Activated naive CD4-positive, alpha-beta T cell treated with anti-CD3 and anti-CD28 coated beads, Interleukin-2, amount 10 ng/mL, durations not matched to agents 7 days and 5 days (primary cell): Measurements from ENCODE around the gene GAB2.

ENCODE experiments used
- CTCF ChIA-PET: fragments of 350-600 bp; sonication (Branson Sonifier 250); formaldehyde crosslinking; loops from one replicate; lab custom pipeline; 2021; ENCODE audit warnings: antibody characterized with exemption; lab: Charles Lee
- DNase-seq: peaks from one replicate; pipeline ENCODE4 v3.0.0-alpha.2; 2020
- H3K27ac Mint-ChIP-seq: one replicate; pipeline ENCODE4 v1.8.0; 2021; ENCODE audit warnings: mild to moderate bottlenecking, moderate library complexity, mixed read lengths
- H3K27me3 Mint-ChIP-seq: one replicate; pipeline ENCODE4 v1.8.0; 2021; ENCODE audit warnings: mild to moderate bottlenecking, mixed read lengths
- H3K36me3 Mint-ChIP-seq: one replicate; pipeline ENCODE4 v1.8.0; 2021; ENCODE audit warnings: mixed read lengths
- H3K4me1 Mint-ChIP-seq: one replicate; pipeline ENCODE4 v1.8.0; 2021; ENCODE audit warnings: mixed read lengths
- H3K4me3 Mint-ChIP-seq: one replicate; pipeline ENCODE4 v1.8.0; 2021; ENCODE audit warnings: mild to moderate bottlenecking, moderate library complexity, mixed read lengths
- H3K9me3 Mint-ChIP-seq: one replicate; pipeline ENCODE4 v1.8.0; 2021; ENCODE audit warnings: mixed read lengths

The GAB2 gene

DNA sequence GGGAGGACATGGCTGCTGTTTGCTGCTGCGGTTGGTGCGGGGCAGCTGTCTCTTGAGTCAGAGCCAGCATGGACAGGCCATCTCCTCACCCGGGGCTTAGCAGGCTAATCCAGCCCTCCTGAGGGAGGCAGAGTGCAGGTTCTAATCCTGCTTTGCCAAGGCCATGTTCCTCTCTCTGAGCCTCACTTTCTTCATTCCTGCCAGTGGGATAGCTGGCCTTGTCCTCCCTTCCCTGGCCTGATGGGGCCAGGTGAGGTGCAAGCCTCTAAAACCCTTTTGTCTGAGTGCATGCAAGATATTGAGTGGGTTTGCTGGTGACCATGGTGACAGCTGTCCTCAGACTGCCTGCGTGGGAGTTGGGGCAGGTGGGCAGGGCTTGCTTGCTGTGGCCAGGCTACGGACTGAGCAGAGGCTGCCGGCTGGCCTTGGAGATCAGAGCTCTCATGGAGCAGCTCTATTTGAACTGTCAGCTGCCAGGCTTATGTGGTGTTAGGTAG lies 225.3 kb downstream of the GAB2 start:
- H3K27ac Mint-ChIP-seq = no peak overlapping the region
- no peak for DNase-seq
- H3K4me3 Mint-ChIP-seq = no peak overlapping the region
- peaks cover 52% of the 10 kb centered on the region for H3K4me1 Mint-ChIP-seq
- peaks cover 23% of the 10 kb centered on the region for H3K36me3 Mint-ChIP-seq
- H3K9me3 Mint-ChIP-seq = no peaks in the 10 kb centered on the region
- H3K27me3 Mint-ChIP-seq = no peaks in the 10 kb centered on the region
- CTCF ChIA-PET = interaction anchor here (0.7 kb wide), 1 partner anchor 35 kb away, joined by 3 read pairs; no protein-coding TSS in a partner anchor

DNA sequence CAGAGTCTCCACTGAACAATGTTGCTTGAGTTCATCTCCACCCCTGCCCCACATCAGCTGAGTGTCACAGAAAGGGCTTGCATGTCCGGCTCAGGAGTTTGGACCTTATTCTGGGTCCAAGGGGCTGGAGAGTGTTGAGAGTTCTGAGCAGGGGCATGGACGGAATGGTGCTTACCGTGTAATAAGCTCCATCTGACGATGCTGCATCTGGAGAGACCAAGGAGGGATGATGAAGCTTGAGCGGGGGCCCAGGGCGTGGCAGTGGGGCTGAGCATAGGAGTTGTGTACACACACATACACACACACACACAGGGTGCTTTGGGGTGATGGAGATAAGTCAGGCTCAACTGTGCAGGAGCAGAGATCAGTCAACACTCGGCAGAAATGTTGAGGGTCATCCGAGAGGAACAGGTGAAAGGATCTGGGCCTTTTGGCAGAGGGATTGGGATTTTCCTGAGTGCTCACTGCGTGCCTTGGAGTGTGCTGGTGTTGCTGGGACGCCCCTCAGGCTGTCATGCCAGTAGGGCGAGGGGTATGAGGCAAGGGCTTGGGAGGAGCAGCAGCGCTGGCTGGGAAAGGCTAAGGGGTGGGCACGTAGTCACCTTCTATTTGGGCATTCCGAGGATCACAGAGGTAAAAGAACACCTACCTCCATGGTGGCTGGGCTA lies 226.6 kb downstream of the GAB2 start:
- Mint-ChIP-seq H3K4me3 (peak overlapping the region; percentile 29), H3K27ac (no peak overlapping the region), H3K9me3 (no peaks in the 10 kb centered on the region), H3K36me3 (peaks cover 26% of the 10 kb centered on the region), H3K27me3 (no peaks in the 10 kb centered on the region), H3K4me1 (peaks cover 62% of the 10 kb centered on the region)
- DNase-seq = no peak
- CTCF ChIA-PET = no interaction called here

DNA sequence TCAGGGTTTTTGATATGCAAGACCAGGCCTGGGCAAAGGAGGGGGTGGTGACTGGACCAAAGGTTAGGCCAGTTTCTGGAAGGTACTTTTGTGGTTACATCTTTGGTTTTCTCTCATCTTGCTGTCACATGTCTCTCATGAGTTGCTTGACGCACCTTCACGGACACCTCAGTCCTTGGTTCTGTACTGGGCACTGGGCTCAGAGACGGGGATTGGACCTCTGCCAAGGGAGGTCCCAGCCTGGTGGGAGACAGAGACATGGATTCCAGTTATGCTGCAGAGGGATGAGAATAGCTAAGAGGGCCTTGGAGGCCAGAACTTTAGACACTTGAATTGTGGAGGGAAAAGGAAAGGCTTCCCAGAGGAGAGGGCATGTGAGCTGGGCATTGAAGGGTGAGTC lies 227.2 kb downstream of the GAB2 start:
- Mint-ChIP-seq H3K9me3 (no peaks in the 10 kb centered on the region), H3K4me3 (peak overlapping the region; percentile 91), H3K27me3 (no peaks in the 10 kb centered on the region), H3K36me3 (peaks cover 24% of the 10 kb centered on the region), H3K27ac (no peak overlapping the region), H3K4me1 (peaks cover 60% of the 10 kb centered on the region)
- no peak for DNase-seq
- CTCF ChIA-PET = no interaction called here

DNA sequence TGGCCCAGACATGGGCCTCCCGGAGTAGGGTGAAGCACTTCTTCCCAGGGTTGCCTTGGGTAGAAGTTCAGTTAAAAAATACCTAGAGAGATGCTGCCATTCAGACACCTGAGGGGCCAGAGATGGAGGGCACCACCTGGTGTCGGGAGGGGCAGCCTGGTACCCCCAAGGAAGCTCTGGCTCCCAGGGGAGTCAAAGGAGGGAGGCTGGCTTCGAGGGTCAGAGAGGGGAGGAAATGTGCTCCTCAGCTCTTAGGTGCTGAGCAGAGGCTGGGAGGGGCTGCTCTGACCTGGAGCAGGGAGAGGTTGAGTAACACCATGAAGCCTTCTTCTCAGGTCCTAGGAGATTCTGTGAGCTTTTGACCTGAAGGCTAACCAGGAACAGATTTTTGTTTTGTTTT lies 227.8 kb downstream of the GAB2 start:
- CTCF ChIA-PET = no interaction called here
- no peaks in the 10 kb centered on the region for H3K9me3 Mint-ChIP-seq
- peak overlapping the region; percentile 91 for H3K4me3 Mint-ChIP-seq
- DNase-seq = no peak
- peaks cover 24% of the 10 kb centered on the region for H3K36me3 Mint-ChIP-seq
- H3K27ac Mint-ChIP-seq = peak overlapping the region; percentile 77
- no peaks in the 10 kb centered on the region for H3K27me3 Mint-ChIP-seq
- peaks cover 60% of the 10 kb centered on the region for H3K4me1 Mint-ChIP-seq

DNA sequence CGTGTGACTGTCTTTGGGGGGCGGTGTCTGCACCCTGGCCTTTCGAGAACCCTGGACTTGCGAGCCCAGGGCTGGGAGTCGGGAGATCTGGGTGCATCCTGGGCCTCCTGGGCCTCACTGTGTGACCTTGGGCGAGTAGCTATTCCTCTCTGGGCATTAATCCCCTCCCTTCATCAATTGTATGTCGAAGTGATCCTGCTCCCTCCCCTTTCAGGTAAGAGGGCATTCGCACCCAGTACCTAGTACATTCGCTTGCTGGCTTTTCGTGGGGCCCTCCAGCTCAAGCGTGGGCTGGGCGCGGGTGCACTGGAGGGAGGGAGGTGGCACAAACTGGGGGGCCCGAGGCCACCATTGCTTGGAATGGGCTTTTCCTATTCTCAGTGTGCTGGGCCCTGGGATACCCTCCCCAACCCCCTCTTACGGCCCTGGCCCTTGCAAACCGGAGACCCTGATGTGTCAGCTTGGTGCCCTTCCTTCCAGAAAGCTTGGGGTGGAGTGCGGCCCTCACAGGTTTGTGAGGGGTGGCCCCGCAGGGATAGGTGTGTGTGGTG lies 228.4 kb downstream of the GAB2 start:
- H3K27me3 Mint-ChIP-seq = no peaks in the 10 kb centered on the region
- CTCF ChIA-PET = interaction anchor here (1.2 to 1.3 kb wide), 3 partner anchors 39 to 242 kb away, joined by 3 to 4 read pairs (median 4); no protein-coding TSS in a partner anchor
- DNase-seq = no peak
- H3K36me3 Mint-ChIP-seq = peaks cover 20% of the 10 kb centered on the region
- peak overlapping the region; percentile 79 for H3K27ac Mint-ChIP-seq
- no peaks in the 10 kb centered on the region for H3K9me3 Mint-ChIP-seq
- H3K4me3 Mint-ChIP-seq = peak overlapping the region; percentile 91
- H3K4me1 Mint-ChIP-seq = peaks cover 55% of the 10 kb centered on the region

DNA sequence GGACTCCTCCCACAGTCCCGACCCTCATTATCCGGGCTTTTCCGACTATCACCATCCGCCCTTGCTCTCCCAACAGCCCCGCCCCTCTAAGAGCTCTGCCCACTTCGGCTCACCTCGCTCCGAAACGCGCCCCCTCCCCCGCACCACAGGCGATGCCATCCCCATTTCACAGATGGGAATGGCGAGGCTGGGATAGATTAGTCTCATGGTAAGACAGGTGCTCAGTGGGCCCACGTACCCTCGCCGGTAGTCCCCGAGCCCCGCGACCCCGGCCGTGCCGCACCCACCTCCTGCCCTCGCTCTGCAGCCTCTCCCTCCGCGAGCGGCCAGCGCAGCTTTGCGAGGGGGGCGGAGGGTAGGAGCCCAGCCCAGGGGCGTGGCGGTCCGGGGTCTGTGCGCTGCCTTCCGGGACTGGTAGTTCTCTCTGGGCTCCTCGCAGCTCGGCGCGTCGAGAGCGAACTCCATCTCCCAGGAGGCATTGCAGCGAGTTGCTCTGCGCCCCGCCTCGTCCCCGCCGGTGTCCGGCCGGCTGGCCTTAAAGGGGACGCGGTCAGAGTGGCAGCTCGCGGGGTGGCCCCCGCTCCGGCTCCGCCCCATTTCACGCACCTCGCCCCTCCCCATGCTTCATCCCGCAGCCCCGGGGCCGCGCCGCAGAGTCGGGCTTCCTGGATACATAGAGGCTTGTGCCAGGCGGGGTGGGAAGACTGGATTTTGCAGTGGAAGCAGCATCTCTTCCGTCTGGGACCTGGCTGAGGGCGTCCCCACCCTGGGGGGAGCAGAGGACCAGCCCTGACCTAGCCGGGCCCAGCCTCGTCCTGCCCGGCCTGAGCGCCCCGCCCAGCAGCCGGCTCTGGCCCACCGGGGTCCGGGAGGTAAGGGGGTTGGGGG lies 229.1 kb downstream of the GAB2 start, which contains the start of the genes KCTD21 and USP35:
Gene KCTD21, minus strand, starts transcription at position 341 of the 888 bp plus-strand sequence. CDS start 14,072 bp downstream, outside the sequence.
Gene USP35, plus strand, starts transcription at position 634 of the 888 bp plus-strand sequence. CDS start 7,327 bp downstream, outside the sequence.
- Mint-ChIP-seq H3K4me3 (peak within 1 kb of the TSS; percentile 91), H3K9me3 (no peaks in the 10 kb centered on the region), H3K4me1 (peaks cover 51% of the 10 kb centered on the region), H3K36me3 (peaks cover 16% of the 10 kb centered on the region), H3K27ac (peak within 1 kb of the TSS; percentile 90), H3K27me3 (no peaks in the 10 kb centered on the region)
- CTCF ChIA-PET = interaction anchor here (0.6 to 1.3 kb wide), 4 partner anchors 23 to 243 kb away, joined by 3 to 4 read pairs (median 4); no protein-coding TSS in a partner anchor
- peak; percentile 96 for DNase-seq

DNA sequence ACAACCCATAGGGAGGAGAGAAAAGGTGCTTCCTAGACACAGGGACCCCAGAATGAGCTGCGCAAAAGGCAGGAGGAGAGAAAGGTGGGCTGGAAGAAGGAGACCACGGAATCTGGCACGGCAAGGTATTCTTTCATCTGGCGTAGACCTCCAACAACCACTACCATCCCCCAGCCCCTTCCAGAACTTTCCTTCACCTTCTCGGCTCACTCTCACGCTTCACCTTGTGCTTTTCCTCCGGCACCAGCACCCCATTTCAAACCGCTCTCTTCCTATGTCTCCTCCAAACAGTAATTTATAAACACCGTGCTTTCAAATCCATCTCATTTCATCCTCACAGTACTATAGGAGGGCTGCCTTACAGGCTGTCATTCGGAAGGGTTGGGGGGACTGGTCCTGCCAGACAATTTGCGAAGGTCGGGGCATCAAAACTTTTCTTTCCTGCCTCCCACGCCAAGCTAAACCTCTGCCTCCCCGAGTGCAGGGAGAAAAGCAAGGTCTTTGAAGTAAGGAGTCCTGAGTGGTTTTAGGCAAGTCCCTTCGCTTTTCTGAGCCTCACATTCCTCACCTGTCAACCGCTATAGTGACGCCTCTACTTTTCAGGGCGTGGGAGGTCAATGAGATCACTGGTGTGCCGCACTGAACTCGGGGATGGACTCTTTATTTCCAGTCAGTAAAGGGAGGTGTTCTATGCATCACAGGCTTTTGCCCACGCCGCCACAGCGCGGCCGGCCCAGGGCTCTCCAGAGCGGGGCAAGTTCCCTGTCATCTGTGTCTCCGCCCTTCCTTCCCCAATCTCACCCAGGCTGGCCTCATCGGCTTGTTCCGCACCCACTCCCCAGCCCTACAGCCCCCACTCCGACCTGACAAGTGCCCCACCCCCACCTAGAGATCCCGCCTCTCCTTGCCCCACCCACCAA lies 230.0 kb downstream of the GAB2 start:
- Mint-ChIP-seq H3K27me3 (no peaks in the 10 kb centered on the region), H3K9me3 (no peaks in the 10 kb centered on the region), H3K4me1 (peaks cover 48% of the 10 kb centered on the region), H3K27ac (peak overlapping the region; percentile 90), H3K36me3 (peaks cover 17% of the 10 kb centered on the region), H3K4me3 (peak overlapping the region; percentile 91)
- CTCF ChIA-PET = interaction anchor here (1.2 to 1.3 kb wide), 3 partner anchors 40 to 244 kb away, joined by 3 to 4 read pairs (median 4); no protein-coding TSS in a partner anchor
- DNase-seq = no peak

DNA sequence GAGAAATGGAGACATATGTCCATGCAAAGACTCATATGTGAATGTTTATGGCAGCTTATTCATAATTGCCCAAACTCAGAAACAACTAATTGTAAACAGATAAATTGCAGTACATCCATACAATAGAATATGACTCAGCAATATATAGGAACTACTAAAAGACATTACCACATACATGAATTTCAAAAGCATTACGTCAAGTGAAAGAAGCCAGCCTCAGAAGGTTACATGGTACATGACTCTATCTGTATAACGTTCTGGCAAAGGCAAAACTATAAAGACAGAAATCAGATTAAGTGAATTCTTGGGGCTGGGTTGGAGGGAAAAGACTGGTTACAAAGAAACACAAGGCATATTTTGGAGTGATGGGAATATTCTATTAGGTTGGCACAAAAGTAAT lies 236.4 kb downstream of the GAB2 start:
- CTCF ChIA-PET = no interaction called here
- no peak overlapping the region for H3K27ac Mint-ChIP-seq
- H3K4me1 Mint-ChIP-seq = peaks cover 4% of the 10 kb centered on the region
- H3K4me3 Mint-ChIP-seq = no peak overlapping the region
- H3K27me3 Mint-ChIP-seq = no peaks in the 10 kb centered on the region
- DNase-seq = no peak
- H3K9me3 Mint-ChIP-seq = peaks cover 16% of the 10 kb centered on the region
- peaks cover 23% of the 10 kb centered on the region for H3K36me3 Mint-ChIP-seq

DNA sequence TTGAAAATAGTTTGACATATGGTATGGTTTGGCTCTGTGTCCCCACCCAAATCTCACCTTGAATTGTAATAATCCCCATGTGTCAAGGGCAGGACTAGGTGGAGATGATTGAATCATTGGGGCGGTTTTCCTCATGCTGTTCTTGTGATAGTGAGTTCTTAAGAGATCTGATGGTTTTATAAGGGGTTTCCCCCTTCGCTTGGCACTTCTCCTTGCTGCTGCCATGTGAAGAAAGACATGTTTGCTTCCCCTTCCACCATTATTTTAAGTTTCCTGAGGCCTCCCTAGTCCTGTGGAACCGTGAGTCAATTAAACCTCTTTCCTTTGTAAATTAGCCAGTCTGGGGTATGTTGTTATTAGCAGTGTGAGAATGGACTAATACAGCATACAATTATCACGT lies 236.9 kb downstream of the GAB2 start:
- Mint-ChIP-seq H3K27me3 (no peaks in the 10 kb centered on the region), H3K27ac (no peak overlapping the region), H3K4me1 (peaks cover 4% of the 10 kb centered on the region), H3K4me3 (no peak overlapping the region), H3K36me3 (peaks cover 25% of the 10 kb centered on the region), H3K9me3 (peaks cover 18% of the 10 kb centered on the region)
- DNase-seq = no peak
- CTCF ChIA-PET = no interaction called here

DNA sequence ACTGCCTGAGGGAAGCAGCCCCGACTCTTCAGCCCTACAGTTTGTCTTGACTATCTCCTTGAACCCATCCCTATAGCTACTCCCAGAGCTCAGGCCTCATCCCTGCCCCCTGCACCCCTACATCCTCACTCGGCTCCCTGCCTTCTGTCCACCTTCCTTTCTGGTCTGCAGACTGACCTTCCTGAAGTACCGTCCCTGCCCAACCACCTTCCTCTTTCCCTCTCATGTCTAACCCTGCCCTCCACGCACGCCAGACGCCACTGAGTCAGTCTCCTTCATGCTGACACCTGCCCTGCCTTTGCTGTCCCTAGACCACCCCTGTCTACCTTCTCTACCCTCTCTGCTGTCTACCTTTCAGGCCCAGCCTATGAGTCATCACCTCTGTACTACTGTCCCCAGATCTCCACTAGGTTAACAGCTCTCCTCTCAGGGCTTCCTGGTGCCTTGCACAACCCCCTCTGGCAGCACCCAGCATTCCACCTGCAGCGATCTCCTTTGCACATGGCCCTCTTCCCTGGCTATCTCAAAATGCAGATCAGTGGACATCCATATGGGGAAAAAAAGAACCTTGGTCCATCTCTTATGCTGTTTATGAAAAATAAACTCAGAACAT lies 238.1 kb downstream of the GAB2 start:
- H3K9me3 Mint-ChIP-seq = peaks cover 18% of the 10 kb centered on the region
- peaks cover 28% of the 10 kb centered on the region for H3K36me3 Mint-ChIP-seq
- CTCF ChIA-PET = interaction anchor here (1.3 kb wide), 1 partner anchor 14 kb away, joined by 3 read pairs; no protein-coding TSS in a partner anchor
- DNase-seq = no peak
- H3K27ac Mint-ChIP-seq = no peak overlapping the region
- no peaks in the 10 kb centered on the region for H3K27me3 Mint-ChIP-seq
- peaks cover 4% of the 10 kb centered on the region for H3K4me1 Mint-ChIP-seq
- no peak overlapping the region for H3K4me3 Mint-ChIP-seq

DNA sequence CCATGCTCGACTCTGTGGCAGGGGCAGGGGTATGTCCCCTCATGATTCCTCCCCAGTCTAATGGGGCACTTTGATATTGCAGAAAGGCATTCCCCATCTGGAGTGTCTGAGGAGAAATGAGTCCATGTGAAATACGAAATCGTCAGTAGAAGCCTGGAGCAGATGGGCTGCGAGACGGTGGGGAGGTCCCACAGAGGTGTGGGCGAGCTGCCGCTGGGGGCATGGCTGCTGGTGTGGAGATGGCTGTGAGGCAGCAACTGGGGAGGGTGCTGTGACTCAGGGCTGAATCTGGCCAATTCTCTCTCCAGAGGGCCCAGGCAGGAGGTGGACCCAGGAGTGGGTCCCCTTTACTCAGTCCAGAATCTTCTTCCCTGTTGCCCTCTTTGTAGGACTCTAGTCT lies 240.4 kb downstream of the GAB2 start:
- DNase-seq = no peak
- no peak overlapping the region for H3K27ac Mint-ChIP-seq
- no peaks in the 10 kb centered on the region for H3K27me3 Mint-ChIP-seq
- peaks cover 18% of the 10 kb centered on the region for H3K9me3 Mint-ChIP-seq
- H3K36me3 Mint-ChIP-seq = peaks cover 34% of the 10 kb centered on the region
- H3K4me1 Mint-ChIP-seq = no peaks in the 10 kb centered on the region
- CTCF ChIA-PET = no interaction called here
- no peak overlapping the region for H3K4me3 Mint-ChIP-seq

DNA sequence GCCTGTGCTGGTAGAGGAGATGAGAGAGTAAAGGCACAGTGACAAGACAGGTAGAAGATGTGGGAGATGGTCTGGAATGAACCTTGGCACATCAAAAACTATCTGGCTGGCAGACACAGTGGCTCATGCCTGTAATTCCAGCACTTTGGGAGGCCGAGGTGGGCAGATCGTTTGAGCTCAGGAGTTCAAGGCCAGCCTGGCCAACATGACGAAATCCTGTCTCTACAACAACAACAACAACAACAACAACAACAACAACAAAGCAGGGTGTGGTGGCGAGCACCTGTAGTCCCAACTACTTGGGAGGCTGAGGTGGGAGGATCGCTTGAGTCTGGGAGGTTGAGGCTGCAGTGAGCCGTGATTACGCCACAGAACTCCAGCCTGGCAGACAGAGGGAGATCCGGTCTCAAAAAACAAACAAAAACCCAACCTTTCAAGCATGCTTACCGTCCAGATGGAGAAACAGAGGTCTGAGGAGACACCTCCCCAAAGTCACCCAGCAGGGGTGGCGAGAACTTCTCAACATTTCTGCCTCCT lies 240.9 kb downstream of the GAB2 start:
- DNase-seq = no peak
- Mint-ChIP-seq H3K27ac (no peak overlapping the region), H3K4me3 (no peak overlapping the region), H3K4me1 (no peaks in the 10 kb centered on the region), H3K27me3 (no peaks in the 10 kb centered on the region), H3K9me3 (peaks cover 18% of the 10 kb centered on the region), H3K36me3 (peaks cover 32% of the 10 kb centered on the region)
- CTCF ChIA-PET = no interaction called here
